A673 (cell line): ENCODE results near the gene AGAP1. TPM values are rescaled to one million over a fixed set of nuclear protein-coding genes. Genes with fewer than 3 reads are reported as not detected.

Experiments
- BruUV-seq: library from RNA; stranded (reverse); fragments of 400-500 nt; replicated peaks from 2 replicates; lab custom pipeline; 2021; lab: Mats Ljungman, UMichigan
- CTCF ChIA-PET: fragments of 300-600 bp; sonication (Branson Sonifier 250); formaldehyde crosslinking; loops from one replicate; lab custom pipeline; 2022; ENCODE audit warnings: antibody characterized with exemption; lab: Charles Lee
- POLR2A ChIA-PET: fragments of 300-600 bp; sonication (Branson Sonifier 250); formaldehyde crosslinking; loops from one replicate; lab custom pipeline; 2022; ENCODE audit warnings: antibody characterized with exemption; ENCODE audit not compliant: low non-redundant PET; lab: Charles Lee
- DNase-seq: peaks from one replicate; pipeline ENCODE4 v3.0.0-alpha.2; 2015; ENCODE audit warnings: low spot score
- H3K27ac ChIP-seq: fragments of 200-600 bp; sonication (generic); 2 replicates; pipeline ENCODE4 v1.5.1; 2016; ENCODE audit warnings: mixed run types, low read depth, mild to moderate bottlenecking, mixed read lengths, antibody characterized with exemption, low read length; ENCODE audit not compliant: poor library complexity, severe bottlenecking
- H3K27me3 ChIP-seq: fragments of 200-600 bp; sonication (generic); replicated peaks from 2 replicates; pipeline ENCODE4 v1.6.1; 2017; ENCODE audit warnings: mixed run types, low read depth, mild to moderate bottlenecking, mixed read lengths, antibody characterized with exemption, low read length; ENCODE audit not compliant: insufficient read depth, poor library complexity
- H3K36me3 ChIP-seq: fragments of 200-600 bp; sonication (generic); 2 replicates; pipeline ENCODE4 v1.6.1; 2016; ENCODE audit warnings: mixed run types, mild to moderate bottlenecking, mixed read lengths, antibody characterized with exemption, low read length; ENCODE audit not compliant: insufficient read depth, poor library complexity, severe bottlenecking
- H3K4me1 ChIP-seq: fragments of 200-600 bp; sonication (generic); 2 replicates; pipeline ENCODE4 v1.6.1; 2017; ENCODE audit warnings: mixed run types, mild to moderate bottlenecking, mixed read lengths, antibody characterized with exemption, low read length; ENCODE audit not compliant: insufficient read depth, poor library complexity, severe bottlenecking
- H3K4me3 ChIP-seq: fragments of 200-600 bp; sonication (generic); 2 replicates; pipeline ENCODE4 v1.5.1; 2016; ENCODE audit warnings: low read depth, mixed run types, mild to moderate bottlenecking, mixed read lengths, low read length; ENCODE audit not compliant: poor library complexity, severe bottlenecking
- H3K9me3 ChIP-seq: fragments of 200-600 bp; sonication (generic); 2 replicates; pipeline ENCODE4 v1.6.1; 2016; ENCODE audit warnings: mixed run types, low read depth, mild to moderate bottlenecking, mixed read lengths, antibody characterized with exemption, low read length; ENCODE audit not compliant: poor library complexity, severe bottlenecking
- CTCF ChIP-seq: fragments of 300-800, 200-600 bp; sonication (generic); conservative IDR thresholded peaks from 2 replicates; pipeline ENCODE4 v1.5.1; 2017; ENCODE audit warnings: low read depth, mild to moderate bottlenecking, antibody characterized with exemption, low read length, moderate library complexity, mixed read lengths
- EZH2 ChIP-seq: fragments of 200-600 bp; sonication (generic); IDR thresholded peaks from 2 replicates; pipeline ENCODE4 v1.6.1; 2017; ENCODE audit warnings: borderline replicate concordance, low read depth, mild to moderate bottlenecking, mixed read lengths, antibody characterized with exemption, low read length; ENCODE audit not compliant: poor library complexity, severe bottlenecking
- intact Hi-C: fragments of 100-400 bp; cut with micrococcal nuclease; formaldehyde crosslinking; loops from one replicate; pipeline ENCODE4 v1.10.0; 2022; ENCODE audit not compliant: unreplicated experiment
- total RNA-seq: library from RNA; stranded (reverse); gene quantifications from 2 replicates; pipeline ENCODE4 v1.2.3, GENCODE V29; 2021

The AGAP1 gene
- total RNA-seq, 1 experiment from 2014 or later: 25.3 TPM

- H3K4me1 ChIP-seq: no peaks in the 10 kb centered on the region
- H3K4me3 ChIP-seq: no peak overlapping the region
- no peak overlapping the region for H3K27ac ChIP-seq
- no TSS peak for BruUV-seq
- no peaks in the 10 kb centered on the region for H3K9me3 ChIP-seq
- DNase-seq: no peak
- CTCF ChIA-PET: no interaction called here
- POLR2A ChIA-PET: no interaction called here
- no peaks in the 10 kb centered on the region for H3K36me3 ChIP-seq
- TF ChIP-seq EZH2 (no peak), CTCF (no peak)
- no peaks in the 10 kb centered on the region for H3K27me3 ChIP-seq
- intact Hi-C loops: no loop called here
Observed at GRCh38 chr2:235730115-235730514, 236.3 kb downstream of the AGAP1 start.

GRCh38 chr2:235733761-235734160 lies 239.9 kb downstream of the AGAP1 start:
- no TSS peak for BruUV-seq
- intact Hi-C loops: no loop called here
- Histone ChIP-seq H3K36me3 (no peaks in the 10 kb centered on the region), H3K27me3 (no peaks in the 10 kb centered on the region), H3K27ac (no peak overlapping the region), H3K4me1 (no peaks in the 10 kb centered on the region), H3K9me3 (no peaks in the 10 kb centered on the region), H3K4me3 (no peak overlapping the region)
- no peak for DNase-seq
- POLR2A ChIA-PET: no interaction called here
- TF ChIP-seq CTCF (no peak), EZH2 (no peak)
- CTCF ChIA-PET: interaction anchor here (1.2 kb wide), 1 partner anchor 12 kb away, joined by 4 read pairs; no protein-coding TSS in a partner anchor

GRCh38 chr2:235734168-235734567 lies 240.3 kb downstream of the AGAP1 start:
- H3K9me3 ChIP-seq: no peaks in the 10 kb centered on the region
- H3K27ac ChIP-seq: no peak overlapping the region
- no peak overlapping the region for H3K4me3 ChIP-seq
- no peaks in the 10 kb centered on the region for H3K36me3 ChIP-seq
- ChIA-PET CTCF (interaction anchor here (1.2 kb wide), 1 partner anchor 12 kb away, joined by 4 read pairs; no protein-coding TSS in a partner anchor), POLR2A (no interaction called here)
- TF ChIP-seq EZH2: no peak
- no peak for TF ChIP-seq CTCF
- H3K27me3 ChIP-seq: no peaks in the 10 kb centered on the region
- no peaks in the 10 kb centered on the region for H3K4me1 ChIP-seq
- no peak for DNase-seq
- no TSS peak for BruUV-seq
- intact Hi-C loops: no loop called here
